Keratinocyte (primary cell): ENCODE measurements around the gene SYNPR.

Experiments
- EZH2 ChIP-seq: IDR thresholded peaks from one replicate; pipeline ENCODE4 v1.6.1; 2012; ENCODE audit warnings: inconsistent platforms, mild to moderate bottlenecking, low read length, moderate library complexity
- TF ChIP-seq, protein P1 (sequence below), 3 experiments: IDR thresholded peaks in 1 of 3; conservative IDR thresholded peaks in 1 of 3; optimal IDR thresholded peaks in 1 of 3; 2 replicates in 2 of 3; 3 replicates in 1 of 3; pipeline versions ENCODE3 to v1.5.1; 2011; ENCODE audit warnings: low read length in 3 of 3, mild to moderate bottlenecking in 3 of 3, moderate library complexity in 2 of 3, control low read depth in 1 of 3, inconsistent platforms in 1 of 3; ENCODE audit not compliant: insufficient read depth in 2 of 3; ENCODE audit errors: extremely low read depth in 1 of 3

- TF ChIP-seq, protein P1, sequence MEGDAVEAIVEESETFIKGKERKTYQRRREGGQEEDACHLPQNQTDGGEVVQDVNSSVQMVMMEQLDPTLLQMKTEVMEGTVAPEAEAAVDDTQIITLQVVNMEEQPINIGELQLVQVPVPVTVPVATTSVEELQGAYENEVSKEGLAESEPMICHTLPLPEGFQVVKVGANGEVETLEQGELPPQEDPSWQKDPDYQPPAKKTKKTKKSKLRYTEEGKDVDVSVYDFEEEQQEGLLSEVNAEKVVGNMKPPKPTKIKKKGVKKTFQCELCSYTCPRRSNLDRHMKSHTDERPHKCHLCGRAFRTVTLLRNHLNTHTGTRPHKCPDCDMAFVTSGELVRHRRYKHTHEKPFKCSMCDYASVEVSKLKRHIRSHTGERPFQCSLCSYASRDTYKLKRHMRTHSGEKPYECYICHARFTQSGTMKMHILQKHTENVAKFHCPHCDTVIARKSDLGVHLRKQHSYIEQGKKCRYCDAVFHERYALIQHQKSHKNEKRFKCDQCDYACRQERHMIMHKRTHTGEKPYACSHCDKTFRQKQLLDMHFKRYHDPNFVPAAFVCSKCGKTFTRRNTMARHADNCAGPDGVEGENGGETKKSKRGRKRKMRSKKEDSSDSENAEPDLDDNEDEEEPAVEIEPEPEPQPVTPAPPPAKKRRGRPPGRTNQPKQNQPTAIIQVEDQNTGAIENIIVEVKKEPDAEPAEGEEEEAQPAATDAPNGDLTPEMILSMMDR (optimal IDR thresholded peaks at IDR 0.05 in 1 of 3, IDR thresholded peaks at IDR 0.05 in 1 of 3, conservative IDR thresholded peaks at IDR 0.05 in 1 of 3; ENCODE audit: extremely low read depth in 1 of 3, insufficient read depth in 2 of 3, low read length in 3 of 3) = no peak
- no peak for TF ChIP-seq EZH2
Measured at GRCh38 chr3:63565220-63565619, 287.1 kb downstream of the SYNPR start.
